Erythroblast (primary cell): ENCODE data around the gene IL5RA.

ENCODE experiments used
- GATA1 ChIP-seq: IDR thresholded peaks from 2 replicates; pipeline ENCODE4 v1.6.1; 2011; ENCODE audit warnings: low read depth, mild to moderate bottlenecking, control low read depth, low read length, moderate library complexity
- POLR2A ChIP-seq: IDR thresholded peaks from 2 replicates; pipeline ENCODE4 v1.6.1; 2011; ENCODE audit warnings: mild to moderate bottlenecking, low read length

DNA sequence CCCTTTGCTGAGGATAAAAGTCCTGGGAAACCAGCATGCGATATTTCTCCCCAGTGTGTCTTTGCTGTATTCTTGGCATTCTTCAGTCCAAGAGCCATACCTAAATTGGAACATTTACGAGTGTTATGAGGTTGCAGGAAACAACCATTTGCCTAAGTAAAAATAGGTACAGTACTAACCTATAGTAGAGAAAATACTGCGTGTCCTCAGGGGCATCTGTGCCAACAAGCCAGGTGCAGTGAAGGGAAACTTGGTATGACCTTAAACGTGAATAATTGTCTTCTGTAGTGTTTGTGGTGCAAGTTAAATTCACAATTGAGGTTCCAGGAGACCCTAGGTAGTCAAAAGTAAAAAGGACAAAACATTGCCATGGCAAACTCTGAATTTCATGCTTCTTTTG, 12.2 kb downstream of the IL5RA start:
- no peak for TF ChIP-seq POLR2A
- TF ChIP-seq GATA1, result no peak
